ENCODE results near the gene DNAJC3.
"Not testable (repeated sequence)": the region's sequence is repeated elsewhere in the genome, so short reads cannot be mapped to it uniquely, and the experiment has no call there.

DNAJC3 gene

GRCh38 chr13:95713651-95714050 lies 36.7 kb downstream of the DNAJC3 start:
- no peak for DNase-seq (ENCODE audit: low spot score)
- FAIRE-seq: no peak

DNA sequence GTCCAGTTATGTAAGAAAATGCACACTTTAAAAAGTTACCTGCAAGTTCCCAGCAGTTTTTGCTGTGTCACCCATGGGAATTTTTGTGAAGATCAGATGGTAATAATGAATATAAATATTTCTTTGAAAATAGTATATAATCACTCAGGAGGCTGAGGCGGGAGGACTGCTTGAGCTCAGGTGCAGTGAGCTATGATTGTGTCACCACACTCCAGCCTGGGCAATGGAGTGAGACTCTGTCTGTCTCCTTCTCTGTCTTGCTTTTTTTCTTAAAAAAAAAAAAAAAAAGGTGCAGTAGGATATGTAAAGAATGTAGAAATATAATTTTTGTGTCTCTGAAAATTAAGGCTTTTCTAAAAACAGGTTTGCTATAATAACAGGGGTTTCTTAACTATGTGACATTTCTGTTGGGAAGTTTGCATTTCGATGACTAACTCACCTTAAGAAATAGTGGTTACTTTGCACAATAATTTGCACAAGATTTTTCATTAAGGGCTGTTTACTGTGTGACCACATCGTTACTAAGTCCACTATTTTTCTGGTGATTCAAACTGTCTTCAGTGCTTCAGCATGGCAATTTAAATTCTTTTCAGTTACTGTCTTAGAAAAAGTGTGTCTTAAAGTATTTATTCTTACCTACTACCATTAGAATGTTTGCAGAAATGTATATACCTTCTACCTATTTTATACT lies 37.3 kb downstream of the DNAJC3 start:
- FAIRE-seq (no peak), DNase-seq (ENCODE audit: low spot score) (no peak)

- no peak for FAIRE-seq
- DNase-seq (ENCODE audit: low spot score): no peak
Measured at GRCh38 chr13:95716231-95716630, 39.3 kb downstream of the DNAJC3 start.

DNA sequence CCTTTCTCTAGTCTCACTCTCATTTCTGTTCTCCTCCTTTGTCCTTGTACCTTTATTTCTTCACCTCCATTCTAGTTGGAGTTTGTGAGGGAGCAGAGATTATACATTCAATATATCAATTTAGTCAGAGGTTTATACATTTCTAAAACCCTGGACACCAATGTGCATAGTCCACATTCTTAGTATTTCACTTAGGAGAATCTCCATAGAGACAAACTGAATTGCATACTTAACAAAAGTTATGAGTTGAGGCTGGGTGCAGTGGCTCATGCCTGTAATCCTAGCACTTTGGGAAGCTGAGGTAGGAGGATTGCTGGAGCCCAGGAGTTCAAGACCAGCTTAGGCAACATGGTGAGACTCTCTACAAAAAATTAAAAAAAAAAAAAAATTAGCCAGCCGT lies 45.3 kb downstream of the DNAJC3 start:
- FAIRE-seq: no peak
- no peak for DNase-seq (ENCODE audit: low spot score)

- FAIRE-seq: no peak
- DNase-seq (ENCODE audit: low spot score): no peak
Measured at GRCh38 chr13:95723438-95723837, 46.5 kb downstream of the DNAJC3 start.

GRCh38 chr13:95724252-95724651 lies 47.3 kb downstream of the DNAJC3 start:
- FAIRE-seq (no peak), DNase-seq (ENCODE audit: low spot score) (no peak)

DNA sequence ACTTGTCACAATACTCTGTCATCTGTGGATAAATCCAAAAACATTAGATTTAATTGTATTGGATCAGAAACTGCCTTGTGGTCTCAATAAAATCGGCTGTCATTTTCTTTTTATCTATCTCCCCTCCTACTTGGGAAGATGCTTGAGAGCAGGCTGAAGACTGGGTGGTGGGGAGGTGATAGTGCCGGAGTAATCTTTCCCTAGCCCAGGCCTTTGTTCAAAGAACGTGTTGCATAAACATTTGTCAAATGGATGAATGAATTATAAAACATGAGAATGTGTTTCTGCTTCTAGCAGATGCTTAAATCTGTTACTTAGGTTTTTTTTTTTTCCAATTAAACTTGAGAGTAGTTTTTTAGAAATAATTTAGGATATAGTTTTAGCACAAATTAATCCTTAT lies 49.9 kb downstream of the DNAJC3 start:
- DNase-seq (ENCODE audit: low spot score) (no peak), FAIRE-seq (no peak)

DNA sequence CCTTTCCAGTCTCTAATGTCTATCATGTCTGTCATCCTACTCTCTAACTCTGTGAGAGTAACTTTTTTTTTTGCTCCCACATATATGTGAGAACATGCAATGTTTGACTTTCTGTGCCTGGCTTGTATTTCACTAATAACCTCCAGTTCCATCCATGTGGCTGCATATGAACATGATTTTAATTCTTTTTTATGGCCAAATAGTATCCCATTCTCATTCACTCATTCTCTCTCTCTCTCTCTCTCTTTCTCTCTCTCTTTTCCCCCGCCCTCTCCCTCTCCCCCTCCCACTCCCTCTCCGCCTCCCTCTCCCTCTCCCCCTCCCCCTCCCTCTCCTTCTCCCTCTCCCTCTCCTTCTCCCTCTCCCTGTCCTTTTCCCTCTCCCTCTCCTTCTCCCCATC lies 52.0 kb downstream of the DNAJC3 start:
- FAIRE-seq (no peak), DNase-seq (ENCODE audit: low spot score) (no peak)

- DNase-seq (ENCODE audit: low spot score): no peak
- no peak for FAIRE-seq
Measured at GRCh38 chr13:95734124-95734523, 57.2 kb downstream of the DNAJC3 start.

- not testable (repeated sequence) for FAIRE-seq; DNase-seq (ENCODE audit: low spot score)
Measured at GRCh38 chr13:95740071-95740978, 63.4 kb downstream of the DNAJC3 start.

DNA sequence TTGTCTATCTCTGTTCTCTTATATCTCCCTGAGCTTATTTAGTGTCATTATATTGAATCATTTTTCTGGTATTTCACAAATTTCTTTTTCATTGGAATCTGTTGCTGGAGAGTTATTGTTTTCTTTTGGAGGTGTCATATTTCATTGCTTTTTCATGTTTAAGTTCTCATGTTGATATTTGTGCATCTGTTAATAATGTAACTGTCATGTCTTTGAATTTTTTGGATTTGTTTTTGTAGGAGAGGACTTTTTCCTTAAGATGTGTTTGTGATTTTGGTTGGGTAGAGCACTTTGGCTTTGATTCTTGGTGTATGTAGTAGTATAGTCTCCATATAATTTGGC lies 64.0 kb downstream of the DNAJC3 start:
- FAIRE-seq (no peak), DNase-seq (ENCODE audit: low spot score) (no peak)

GRCh38 chr13:95741584-95742563 lies 64.9 kb downstream of the DNAJC3 start:
- FAIRE-seq: no peak
- DNase-seq (ENCODE audit: low spot score): no peak

- FAIRE-seq: no peak
- DNase-seq (ENCODE audit: low spot score): no peak
Measured at GRCh38 chr13:95743192-95743591, 66.3 kb downstream of the DNAJC3 start.

GRCh38 chr13:95745289-95745688 lies 68.3 kb downstream of the DNAJC3 start:
- FAIRE-seq (no peak), DNase-seq (ENCODE audit: low spot score) (no peak)

- DNase-seq (ENCODE audit: low spot score) (no peak), FAIRE-seq (no peak)
Measured at GRCh38 chr13:95745752-95746151, 68.8 kb downstream of the DNAJC3 start.

GRCh38 chr13:95749545-95749944 lies 72.6 kb downstream of the DNAJC3 start:
- no peak for DNase-seq (ENCODE audit: low spot score)
- no peak for FAIRE-seq

DNA sequence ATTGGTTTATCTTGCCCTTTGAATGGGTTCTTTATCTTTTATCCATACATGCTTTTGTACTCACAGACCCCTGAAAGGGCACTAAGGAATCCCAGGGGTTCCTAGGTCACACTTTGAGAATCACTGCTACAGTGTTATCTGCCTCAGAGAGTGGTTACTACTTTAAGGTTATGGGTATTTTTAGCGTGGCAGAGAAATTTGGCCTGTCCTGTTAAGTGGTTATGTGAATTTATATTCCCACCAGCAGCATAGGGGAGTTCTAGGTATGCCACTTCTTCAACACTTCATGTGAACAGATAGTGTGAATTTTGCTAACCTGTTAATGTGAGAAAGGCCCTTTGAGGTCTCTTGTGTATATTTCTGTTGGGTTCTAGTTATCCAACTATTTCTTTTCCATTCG lies 75.7 kb downstream of the DNAJC3 start:
- no peak for FAIRE-seq

DNA sequence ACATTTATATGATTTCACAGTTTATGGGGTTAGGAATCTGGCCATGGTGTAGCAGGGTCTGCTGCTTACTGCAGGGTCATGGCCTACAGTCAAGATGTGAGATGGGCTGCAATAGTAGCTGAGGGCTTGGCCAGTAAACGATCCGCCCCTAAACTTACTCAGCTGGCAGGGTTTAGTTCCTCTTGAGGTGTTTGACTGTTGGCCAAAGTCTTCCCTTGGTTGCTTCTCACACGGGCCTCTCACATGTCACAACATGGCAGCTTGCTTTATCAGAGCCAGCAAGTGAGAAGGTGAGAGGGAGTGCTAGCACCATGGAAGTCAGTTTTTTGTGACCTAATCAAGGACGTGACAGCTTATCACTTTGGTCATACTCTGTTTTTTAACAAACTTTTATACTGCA lies 77.1 kb downstream of the DNAJC3 start:
- DNase-seq (ENCODE audit: low spot score) (no peak), FAIRE-seq (no peak)

More for the DNA sequence above, 75.7 kb downstream of the DNAJC3 start:
- DNase-seq (ENCODE audit: low spot score): no peak

GRCh38 chr13:95756072-95756471 lies 79.1 kb downstream of the DNAJC3 start:
- FAIRE-seq (no peak), DNase-seq (ENCODE audit: low spot score) (no peak)

DNA sequence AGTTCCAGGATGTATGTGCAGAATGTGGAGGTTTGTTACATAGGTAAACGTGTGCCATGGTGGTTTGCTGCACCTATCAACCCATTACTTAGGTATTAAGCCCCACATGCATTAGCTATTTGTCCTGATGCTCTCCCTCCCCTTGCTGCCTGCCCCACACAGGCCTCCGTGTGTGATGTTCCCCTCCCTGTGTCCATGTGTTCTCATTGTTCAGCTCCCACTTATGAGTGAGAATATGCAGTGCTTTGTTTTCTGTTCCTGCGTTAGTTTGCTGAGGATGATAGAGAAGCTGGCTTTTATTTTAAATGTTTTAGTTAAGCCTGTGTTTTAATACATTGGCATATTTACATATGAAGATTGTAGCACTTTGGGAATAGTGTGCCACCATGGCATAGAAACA lies 85.7 kb downstream of the DNAJC3 start:
- not testable (repeated sequence) for FAIRE-seq; DNase-seq (ENCODE audit: low spot score)

DNA sequence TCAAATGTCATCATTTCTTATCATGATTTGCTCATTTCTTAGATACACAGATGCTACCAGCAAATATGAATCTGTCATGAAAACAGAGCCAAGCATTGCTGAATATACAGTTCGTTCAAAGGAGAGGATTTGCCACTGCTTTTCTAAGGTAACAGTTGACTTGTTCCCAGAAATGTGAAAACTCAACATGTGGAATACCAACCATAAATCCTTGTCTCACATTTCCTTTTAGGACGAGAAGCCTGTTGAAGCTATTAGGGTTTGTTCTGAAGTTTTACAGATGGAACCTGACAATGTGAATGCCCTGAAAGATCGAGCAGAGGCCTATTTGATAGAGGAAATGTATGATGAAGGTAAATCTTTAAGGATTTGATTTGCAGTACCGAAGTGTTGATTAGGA lies 86.7 kb downstream of the DNAJC3 start:
- no peak for FAIRE-seq
- no peak for DNase-seq (ENCODE audit: low spot score)

DNA sequence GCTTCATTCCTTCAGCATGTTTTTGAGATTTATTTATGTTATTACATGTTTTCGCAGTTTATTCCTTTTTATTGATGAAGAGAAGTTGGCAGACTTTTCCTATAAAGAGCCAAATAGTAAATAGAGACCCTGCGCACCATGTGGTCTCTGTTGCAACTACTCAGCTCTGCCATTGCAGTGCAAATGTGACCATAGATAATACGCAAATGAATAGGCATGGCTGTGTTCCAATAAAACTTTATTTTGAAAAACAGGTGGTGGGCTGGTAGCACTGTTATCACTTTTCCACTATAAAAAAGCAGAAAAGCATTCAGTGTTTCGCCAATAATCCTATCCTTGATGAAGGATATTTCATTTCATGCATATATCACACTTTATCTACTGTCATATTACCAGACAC lies 95.0 kb downstream of the DNAJC3 start:
- FAIRE-seq: no peak

More for the DNA sequence above, 95.0 kb downstream of the DNAJC3 start:
- DNase-seq (ENCODE audit: low spot score): no peak

All from urothelium cell line (cell line).